CD4-positive, alpha-beta T cell treated with Interleukin-4 for 1 hour (primary cell): ENCODE results near the gene MYO6.

ENCODE experiments used
- DNase-seq, 2 donors: peaks; one replicate each; pipeline ENCODE4 v3.0.0-alpha.2; 2020 to 2022

MYO6 gene

DNA sequence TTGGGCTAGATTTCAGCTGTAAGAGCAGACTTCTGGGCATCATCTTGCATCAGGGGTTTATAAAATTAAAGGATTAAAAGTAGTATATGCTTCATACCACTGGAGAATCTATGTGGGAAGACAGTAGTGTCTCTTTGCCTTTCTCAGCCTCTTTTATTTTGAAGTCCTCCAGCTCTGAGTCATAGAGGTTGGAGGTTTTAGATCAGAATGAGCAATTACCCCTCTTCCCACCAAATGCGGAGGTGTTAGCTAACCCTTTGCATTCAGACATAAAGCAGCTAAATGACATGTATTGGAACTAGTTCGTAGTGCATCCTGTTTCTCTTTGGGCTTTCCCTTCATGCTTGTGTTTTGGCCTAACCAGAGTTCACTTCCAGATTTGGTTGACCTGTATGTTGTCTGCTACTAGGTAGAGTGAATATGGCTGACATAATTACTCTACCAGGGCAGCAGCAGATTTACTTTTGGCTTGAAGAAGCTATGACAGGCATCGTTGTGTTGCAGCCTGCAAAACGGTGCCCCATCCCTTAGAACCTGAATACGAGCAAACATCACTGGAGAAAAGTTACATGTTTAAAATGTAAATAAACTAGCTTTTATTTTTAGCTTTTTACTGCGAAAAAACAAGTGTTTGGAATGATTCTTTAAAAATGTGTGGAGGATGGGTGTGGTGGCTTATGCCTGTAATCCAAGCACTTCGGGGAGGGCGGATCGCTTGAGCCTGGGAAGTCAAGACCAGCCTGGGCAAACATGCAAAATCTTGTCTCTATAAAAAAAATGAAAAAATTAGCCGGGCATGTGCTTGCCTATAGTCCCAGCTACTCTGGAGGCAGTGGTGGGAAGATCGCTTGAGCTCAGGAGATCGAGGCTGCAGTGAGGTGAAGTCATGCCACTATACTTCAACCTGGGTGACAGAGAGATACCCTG is 82.2 kb downstream of the MYO6 start:
- no peak for DNase-seq

DNA sequence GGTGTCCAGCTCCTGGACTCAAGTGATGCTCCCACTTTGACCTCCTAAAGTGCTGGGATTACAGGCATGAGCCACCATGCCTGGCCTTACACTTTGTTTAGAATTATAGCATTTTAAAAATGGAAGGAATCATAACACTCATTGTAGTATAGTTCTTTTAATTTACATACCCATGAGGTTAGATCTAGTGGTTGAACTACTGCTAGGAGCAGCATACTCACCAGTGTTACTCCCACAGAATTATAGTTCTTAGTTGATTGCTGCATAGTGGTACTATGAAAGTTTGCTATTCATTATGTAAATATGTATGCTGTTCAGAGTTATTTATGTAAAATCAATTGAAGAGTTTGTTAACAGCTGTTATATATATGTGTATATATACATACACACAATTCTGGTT is 85.4 kb downstream of the MYO6 start:
- no peak for DNase-seq

DNA sequence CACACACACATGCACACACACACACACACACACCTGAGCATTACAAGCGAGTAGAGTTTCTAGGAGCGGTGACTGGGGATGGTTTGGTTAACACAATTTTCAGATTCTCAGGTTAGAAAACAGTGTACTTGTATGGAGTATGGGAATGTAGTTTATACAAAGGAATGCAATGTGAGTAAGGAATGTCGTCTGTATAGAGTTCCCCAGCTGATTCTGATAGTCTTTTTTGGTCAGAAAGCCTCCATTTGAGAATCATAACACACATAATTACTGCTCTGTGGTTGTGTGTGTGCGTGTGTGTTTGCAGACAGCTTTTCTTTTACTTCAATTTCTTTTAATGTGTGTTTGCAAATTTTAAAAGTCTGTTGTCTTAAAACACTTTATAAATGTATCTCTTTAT is 93.2 kb downstream of the MYO6 start:
- DNase-seq: no peak

- DNase-seq: no peak
Measured at GRCh38 chr6:75842732-75843131, 93.7 kb downstream of the MYO6 start.

- no peak for DNase-seq
Measured at GRCh38 chr6:75843396-75843795, 94.4 kb downstream of the MYO6 start.

GRCh38 chr6:75848274-75848673 is 99.2 kb downstream of the MYO6 start:
- no peak for DNase-seq

DNA sequence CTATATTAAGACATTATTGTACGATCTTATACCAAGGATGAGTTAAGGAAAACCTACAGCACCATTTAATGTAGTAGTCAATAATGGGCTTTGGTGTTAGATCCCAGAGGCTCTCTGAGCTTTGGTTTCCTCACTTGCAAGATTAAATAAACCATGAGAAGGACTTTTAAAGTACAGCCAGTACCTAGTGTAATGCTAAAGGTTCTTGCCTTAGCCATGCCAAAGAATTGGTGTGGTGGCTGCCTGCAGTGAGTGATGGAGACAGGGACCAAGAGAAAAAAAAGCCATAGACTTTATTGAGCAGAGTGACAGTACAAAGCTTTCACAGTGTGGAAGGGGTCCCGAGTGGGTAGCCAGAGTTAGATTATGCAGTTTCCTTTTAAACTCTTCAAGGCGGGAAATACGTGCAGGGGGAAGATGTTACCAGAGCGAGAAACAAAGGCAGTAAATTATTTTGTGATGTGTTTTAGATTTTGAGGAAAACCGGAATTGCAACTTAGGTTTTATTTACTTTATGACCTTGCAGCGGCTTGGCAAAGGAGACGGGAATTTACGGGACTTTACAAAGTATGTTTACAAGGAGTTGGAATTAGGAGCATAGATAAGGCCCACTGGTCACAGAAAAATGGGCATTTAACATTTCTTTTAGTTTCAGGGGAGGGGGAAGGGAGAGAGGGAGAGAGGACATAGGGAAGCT is 100.4 kb downstream of the MYO6 start:
- DNase-seq: no peak

- no peak for DNase-seq
Measured at GRCh38 chr6:75850026-75850833, 101.2 kb downstream of the MYO6 start.

- DNase-seq: no peak
Measured at GRCh38 chr6:75852721-75853120, 103.7 kb downstream of the MYO6 start.

GRCh38 chr6:75853806-75854205 is 104.8 kb downstream of the MYO6 start:
- no peak for DNase-seq

GRCh38 chr6:75855052-75855451 is 106.0 kb downstream of the MYO6 start:
- peak in 1 of 2 donors; percentile 33 for DNase-seq

GRCh38 chr6:75856902-75857301 is 107.9 kb downstream of the MYO6 start:
- no peak for DNase-seq

GRCh38 chr6:75863001-75863400 is 114.0 kb downstream of the MYO6 start:
- DNase-seq: no peak

GRCh38 chr6:75863784-75864183 is 114.7 kb downstream of the MYO6 start:
- no peak for DNase-seq

- DNase-seq: no peak
Measured at GRCh38 chr6:75864446-75864845, 115.4 kb downstream of the MYO6 start.

DNA sequence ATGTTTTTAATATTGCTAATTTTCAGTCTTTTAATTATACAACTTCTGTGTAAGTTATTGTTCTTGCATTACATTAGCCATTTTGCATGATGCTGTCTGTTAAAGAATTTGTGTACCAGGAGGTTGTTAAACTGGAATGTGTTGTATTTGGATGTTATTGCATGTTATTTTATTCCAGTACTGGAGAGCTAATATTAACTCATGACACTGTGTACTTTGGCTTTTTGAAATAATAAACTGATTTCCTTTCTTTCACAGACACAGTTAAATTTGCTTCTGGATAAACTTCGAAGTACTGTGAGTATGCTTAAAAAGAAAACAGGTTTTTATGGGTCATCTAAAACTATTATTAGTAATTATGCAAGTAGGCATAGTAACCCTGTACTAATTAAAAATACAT is 121.3 kb downstream of the MYO6 start:
- DNase-seq: no peak

DNA sequence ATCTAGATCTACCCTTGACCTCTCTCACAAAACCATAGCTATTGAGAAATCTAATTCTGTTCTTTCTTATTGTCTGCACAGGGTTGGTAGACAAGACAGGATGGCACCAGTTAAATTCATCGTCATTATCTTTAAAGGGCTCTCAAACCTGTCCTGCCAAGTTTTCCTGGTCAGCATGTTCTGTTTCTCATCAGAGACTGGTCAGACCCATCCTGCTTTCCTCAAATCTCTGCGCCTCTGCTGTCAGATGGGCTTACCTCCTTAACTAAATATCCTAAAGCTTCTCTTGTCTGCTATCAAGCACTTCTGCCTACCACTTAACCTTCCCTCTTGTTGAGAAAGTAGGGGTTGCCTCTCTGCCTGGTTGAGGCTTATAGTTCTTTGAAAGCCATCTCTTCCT is 125.2 kb downstream of the MYO6 start:
- no peak for DNase-seq

DNA sequence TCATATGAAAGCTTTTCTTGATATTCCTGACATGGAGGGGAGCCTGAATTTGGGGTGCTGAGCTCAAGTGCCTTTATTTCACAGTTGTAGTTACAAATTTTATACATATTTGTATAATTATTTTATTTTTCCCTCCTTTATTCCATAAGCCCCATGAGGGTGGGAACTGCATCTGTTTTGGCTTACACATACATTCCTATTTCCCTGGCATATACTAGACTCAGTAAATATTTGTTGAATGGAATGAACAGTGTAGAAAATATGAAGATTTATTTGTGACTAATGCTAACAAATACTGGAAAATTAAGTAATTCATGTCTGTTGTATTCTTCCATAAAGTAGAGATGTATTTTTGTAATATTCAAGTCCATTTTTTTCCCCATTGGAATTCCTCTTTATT is 127.1 kb downstream of the MYO6 start:
- no peak for DNase-seq

- no peak for DNase-seq
Measured at GRCh38 chr6:75880305-75880704, 131.3 kb downstream of the MYO6 start.

DNA sequence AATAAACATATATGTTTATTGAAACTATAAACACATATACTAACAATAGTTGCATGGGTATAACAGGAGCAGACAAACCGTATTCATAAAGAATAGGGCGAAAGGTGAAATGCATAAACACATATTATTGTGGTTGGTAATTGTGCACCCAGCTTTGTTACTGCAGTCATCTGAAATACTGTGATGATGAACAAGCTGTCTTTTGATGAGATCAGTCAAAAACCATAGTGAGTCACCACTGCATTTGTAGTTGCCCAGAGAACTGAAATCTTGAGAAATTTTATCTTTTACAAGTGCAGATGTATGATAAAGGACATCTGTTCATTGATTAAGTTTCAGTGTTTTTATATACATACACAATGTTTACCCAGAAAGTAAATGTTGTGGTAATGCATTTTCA is 133.7 kb downstream of the MYO6 start:
- no peak for DNase-seq

DNA sequence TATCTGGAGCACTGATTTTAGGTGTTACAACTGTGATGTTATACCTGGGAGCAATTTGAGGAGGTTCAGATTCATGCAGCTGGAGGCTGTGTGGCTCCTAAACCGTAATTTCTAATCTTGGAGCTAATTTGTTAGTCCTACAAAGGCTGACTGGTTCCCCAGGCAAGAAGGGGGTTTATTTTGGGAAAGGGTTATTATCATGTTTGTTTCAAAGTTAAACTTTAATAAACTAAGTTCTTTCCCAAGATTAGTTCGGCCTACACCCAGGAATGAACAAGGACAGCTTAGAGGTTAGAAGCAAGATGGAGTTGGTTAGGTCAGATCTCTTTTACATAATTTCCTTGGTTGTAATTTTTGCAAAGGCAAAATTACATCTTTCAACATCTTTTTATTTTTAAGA is 135.8 kb downstream of the MYO6 start:
- no peak for DNase-seq

- DNase-seq: no peak
Measured at GRCh38 chr6:75892384-75892783, 143.3 kb downstream of the MYO6 start.

DNA sequence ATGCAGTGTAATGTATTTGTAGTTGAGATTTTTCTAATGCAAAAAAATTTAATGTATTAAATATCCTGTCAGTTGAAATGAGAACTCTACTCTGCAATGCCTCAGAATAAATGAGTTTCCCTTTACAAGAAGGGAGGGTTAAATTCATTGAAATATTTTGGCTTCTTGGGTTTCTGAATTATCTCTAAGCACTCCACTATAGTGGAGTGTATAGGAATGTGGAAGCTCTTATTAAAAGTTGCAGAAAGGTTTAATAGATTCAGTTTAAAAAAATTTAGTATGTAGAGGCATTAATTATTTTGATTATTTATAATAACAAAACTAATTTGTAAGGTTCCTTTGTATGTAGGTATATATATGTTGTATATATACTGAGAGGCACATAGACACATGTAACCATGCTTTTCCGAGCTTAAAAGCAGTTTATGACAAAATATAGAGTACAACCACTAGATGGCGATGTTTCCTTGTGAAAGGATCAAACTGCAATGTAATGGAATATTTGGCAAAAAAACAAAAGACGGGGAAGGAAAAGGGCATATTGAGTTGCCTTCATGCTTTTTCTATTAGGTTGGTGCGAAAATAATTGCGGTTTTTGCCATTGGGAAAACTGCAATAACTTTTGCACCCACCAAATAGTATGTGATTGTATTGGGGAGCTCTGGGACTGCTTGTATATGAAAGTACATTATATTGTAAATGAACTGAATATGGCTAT is 144.2 kb downstream of the MYO6 start:
- peak in 1 of 2 donors; percentile 51 for DNase-seq
